WERI-Rb-1 (cell line): ENCODE measurements around the gene MSH5.
A peak's percentile ranks its signal among the peaks of the same experiment; 100 is the strongest.

ENCODE experiments used
- DNase-seq: peaks from one replicate; pipeline ENCODE4 v3.0.0-alpha.2; 2020
- H3K27ac ChIP-seq: fragments of 250-450 bp; sonication (Bioruptor Pico); 2 replicates; pipeline ENCODE4 v1.5.1; 2020; ENCODE audit warnings: mild to moderate bottlenecking, moderate library complexity
- H3K27me3 ChIP-seq: fragments of 250-450 bp; sonication (Bioruptor Pico); 2 replicates; pipeline ENCODE4 v1.5.1; 2021; ENCODE audit warnings: mild to moderate bottlenecking, low read depth, moderate library complexity; ENCODE audit not compliant: insufficient read depth, severe bottlenecking
- H3K36me3 ChIP-seq: fragments of 250-450 bp; sonication (Bioruptor Pico); 2 replicates; pipeline ENCODE4 v1.5.1; 2020; ENCODE audit warnings: mild to moderate bottlenecking, moderate library complexity
- H3K4me3 ChIP-seq: 2 replicates; pipeline ENCODE4 v1.5.1; 2011; ENCODE audit warnings: low read depth, mild to moderate bottlenecking, control low read depth, low read length
- H3K9me3 ChIP-seq: fragments of 250-450 bp; sonication (Bioruptor Pico); 2 replicates; pipeline ENCODE4 v1.5.1; 2021; ENCODE audit warnings: mild to moderate bottlenecking, moderate library complexity; ENCODE audit not compliant: severe bottlenecking
- TF ChIP-seq, protein P1 (sequence below): IDR thresholded peaks from 2 replicates; pipeline ENCODE4 v1.5.1; 2011; ENCODE audit warnings: low read depth, mild to moderate bottlenecking, control low read depth, inconsistent platforms, low read length

Gene MSH5

DNA sequence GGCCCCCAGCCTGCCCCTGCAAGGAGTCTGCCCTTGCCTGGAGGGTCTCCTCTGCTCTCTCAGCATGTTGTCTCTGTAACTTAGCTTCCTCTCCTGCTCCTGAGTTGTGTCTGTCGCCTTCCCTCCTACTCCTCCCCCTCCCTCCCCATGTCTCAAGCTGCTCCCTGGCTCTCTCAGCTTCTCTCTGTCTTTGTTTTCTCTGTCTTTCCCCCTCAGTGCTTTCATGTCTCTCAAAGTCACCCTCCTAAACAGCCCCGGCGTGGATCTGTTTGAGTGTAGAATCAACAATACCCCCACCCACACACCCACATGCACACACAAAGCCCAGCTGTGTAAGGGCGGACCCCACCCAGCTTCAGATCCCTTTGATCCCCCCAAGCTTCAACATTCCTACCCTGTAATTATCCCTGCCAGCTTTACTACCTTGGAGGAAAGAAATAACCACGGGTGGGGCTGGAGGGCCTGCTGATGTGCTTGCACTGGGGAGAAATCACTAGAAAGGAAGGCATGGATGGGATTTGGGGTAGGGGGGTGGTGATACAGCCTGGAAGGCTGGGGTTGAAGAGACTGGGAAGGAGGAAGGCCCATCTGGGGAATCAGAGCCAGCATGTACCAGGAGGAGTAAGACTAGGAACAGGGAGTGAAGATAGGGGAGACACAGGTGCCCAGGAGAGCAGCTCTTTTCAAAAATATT, 25.7 kb upstream of the MSH5 start:
- Histone ChIP-seq H3K27me3 (no peaks in the 10 kb centered on the region), H3K4me3 (no peak overlapping the region), H3K36me3 (no peaks in the 10 kb centered on the region), H3K9me3 (no peaks in the 10 kb centered on the region), H3K27ac (peak overlapping the region; percentile 59)
- DNase-seq: peak; percentile 68
- TF ChIP-seq, protein P1, sequence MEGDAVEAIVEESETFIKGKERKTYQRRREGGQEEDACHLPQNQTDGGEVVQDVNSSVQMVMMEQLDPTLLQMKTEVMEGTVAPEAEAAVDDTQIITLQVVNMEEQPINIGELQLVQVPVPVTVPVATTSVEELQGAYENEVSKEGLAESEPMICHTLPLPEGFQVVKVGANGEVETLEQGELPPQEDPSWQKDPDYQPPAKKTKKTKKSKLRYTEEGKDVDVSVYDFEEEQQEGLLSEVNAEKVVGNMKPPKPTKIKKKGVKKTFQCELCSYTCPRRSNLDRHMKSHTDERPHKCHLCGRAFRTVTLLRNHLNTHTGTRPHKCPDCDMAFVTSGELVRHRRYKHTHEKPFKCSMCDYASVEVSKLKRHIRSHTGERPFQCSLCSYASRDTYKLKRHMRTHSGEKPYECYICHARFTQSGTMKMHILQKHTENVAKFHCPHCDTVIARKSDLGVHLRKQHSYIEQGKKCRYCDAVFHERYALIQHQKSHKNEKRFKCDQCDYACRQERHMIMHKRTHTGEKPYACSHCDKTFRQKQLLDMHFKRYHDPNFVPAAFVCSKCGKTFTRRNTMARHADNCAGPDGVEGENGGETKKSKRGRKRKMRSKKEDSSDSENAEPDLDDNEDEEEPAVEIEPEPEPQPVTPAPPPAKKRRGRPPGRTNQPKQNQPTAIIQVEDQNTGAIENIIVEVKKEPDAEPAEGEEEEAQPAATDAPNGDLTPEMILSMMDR: no peak

DNA sequence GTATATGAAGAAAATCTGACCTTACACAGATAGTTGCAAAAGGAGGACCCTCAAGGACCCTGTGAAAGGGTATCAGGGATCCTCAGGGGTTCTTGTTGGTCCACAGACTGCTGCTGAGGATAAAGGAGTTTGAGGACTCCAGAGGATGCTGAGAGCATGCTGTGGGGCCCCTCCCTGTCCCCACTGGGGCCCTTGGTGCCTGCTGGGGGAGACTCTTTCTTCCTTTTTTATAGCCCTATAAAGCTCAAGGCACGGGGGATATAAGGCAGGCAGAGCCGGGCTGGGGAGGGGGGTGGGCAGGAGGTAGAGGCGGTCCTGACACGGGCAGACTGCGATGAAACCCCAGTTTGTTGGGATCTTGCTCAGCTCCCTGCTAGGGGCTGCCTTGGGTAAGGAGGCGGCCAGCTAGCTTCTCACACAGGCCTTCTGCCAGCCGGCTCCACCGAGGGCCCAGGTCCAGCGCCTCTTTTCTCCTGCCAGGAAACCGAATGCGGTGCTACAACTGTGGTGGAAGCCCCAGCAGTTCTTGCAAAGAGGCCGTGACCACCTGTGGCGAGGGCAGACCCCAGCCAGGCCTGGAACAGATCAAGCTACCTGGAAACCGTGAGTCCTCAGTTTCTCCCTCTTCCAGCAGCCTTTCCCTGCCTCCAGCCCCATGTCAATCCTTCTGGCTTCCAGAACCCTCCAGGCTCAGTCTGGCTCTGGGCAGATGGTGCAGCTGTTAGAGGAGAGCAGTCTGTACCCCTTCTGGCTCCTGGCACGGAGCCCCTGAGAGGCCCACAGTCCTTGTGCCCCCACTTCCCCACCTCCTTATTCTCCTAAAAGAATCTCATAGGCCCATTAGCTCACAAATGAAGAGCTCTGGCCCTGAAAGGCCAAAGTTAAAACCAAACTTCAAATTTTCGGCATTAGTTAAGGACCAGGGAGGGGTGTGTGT, 24.5 kb upstream of the MSH5 start, which contains the start of gene LY6G6D:
Gene LY6G6D (plus strand): TSS at position 327 of the 937 bp plus-strand sequence. CDS start 8 bp downstream, at position 335.
- Histone ChIP-seq H3K4me3 (no peak within 1 kb of the TSS), H3K27me3 (no peaks in the 10 kb centered on the region), H3K36me3 (no peaks in the 10 kb centered on the region), H3K9me3 (no peaks in the 10 kb centered on the region), H3K27ac (peak within 1 kb of the TSS; percentile 59)
- TF ChIP-seq, protein P1: no peak
- DNase-seq: no peak

DNA sequence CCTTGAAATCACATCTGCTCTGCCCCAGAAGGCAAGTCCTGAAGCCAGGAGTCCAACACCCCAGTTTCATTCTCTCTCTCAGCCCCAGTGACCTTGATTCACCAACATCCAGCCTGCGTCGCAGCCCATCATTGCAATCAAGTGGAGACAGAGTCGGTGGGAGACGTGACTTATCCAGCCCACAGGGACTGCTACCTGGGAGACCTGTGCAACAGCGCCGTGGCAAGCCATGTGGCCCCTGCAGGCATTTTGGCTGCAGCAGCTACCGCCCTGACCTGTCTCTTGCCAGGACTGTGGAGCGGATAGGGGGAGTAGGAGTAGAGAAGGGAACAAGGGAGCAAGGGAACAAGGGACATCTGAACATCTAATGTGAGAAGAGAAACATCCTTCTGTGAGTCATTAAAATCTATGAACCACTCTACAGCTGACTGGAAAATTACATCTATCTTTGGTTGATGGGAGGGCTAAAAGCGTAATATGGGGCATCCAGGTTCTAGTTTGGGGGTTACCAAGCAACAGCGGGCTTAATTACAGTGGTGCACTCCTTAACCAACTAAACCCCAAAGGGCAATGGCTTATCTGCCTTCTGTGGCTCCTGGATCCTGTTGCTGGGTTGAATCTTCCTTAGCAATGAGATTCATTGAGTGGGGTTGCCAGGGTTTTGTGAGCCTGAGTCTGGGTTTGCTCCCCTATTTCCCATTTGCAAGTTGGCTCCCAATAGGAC, 22.1 kb upstream of the MSH5 start:
- Histone ChIP-seq H3K4me3 (no peak overlapping the region), H3K27ac (no peak overlapping the region)
- peak; percentile 17 for DNase-seq

DNA sequence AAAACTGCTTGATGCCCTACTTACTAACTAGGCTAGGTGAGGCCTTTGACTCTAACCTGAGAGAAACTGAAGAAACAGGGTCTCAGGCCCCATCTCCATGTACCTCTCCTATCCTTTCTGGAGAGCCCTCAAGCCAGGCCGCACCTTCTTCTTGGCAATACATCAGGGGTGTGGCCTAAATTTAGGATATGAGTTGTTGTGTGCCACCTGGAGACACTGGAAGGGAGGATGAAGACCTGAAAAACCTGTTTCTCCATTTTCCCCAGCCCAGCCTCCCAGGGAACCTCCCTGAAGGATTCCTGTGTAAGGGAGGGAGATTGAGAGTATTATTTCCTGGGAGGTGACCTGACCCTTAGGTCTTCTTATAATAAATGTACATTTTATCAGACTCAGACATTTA, 21.5 kb upstream of the MSH5 start:
- Histone ChIP-seq H3K9me3 (no peaks in the 10 kb centered on the region), H3K36me3 (no peaks in the 10 kb centered on the region), H3K27ac (no peak overlapping the region), H3K27me3 (no peaks in the 10 kb centered on the region), H3K4me3 (no peak overlapping the region)
- no peak for DNase-seq
- TF ChIP-seq, protein P1: no peak

More for the DNA sequence above, 22.1 kb upstream of the MSH5 start:
- no peaks in the 10 kb centered on the region for H3K36me3 ChIP-seq
- no peaks in the 10 kb centered on the region for H3K27me3 ChIP-seq
- TF ChIP-seq, protein P1: no peak
- no peaks in the 10 kb centered on the region for H3K9me3 ChIP-seq

DNA sequence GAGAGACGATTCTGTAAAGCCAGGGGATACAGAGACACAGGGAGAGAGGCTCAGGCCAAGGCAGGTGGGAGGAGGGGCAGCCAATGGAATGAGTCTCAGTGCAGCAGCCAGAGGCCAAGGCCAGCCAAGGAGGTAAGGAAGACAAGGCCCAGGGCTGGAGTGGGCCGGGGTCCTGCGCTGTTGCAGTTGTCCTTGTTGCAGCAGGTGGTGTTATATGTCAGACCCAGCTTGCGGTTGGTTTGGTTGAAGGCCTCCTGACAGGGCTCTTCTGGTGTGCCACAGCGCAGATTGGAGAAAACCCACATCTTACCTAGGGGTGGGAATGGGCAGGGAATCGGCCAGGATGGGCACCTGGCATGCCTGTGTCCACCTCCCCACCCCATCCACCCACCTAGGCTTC, 20.8 kb upstream of the MSH5 start:
- H3K36me3 ChIP-seq: no peaks in the 10 kb centered on the region

More for the DNA sequence above, 20.8 kb upstream of the MSH5 start:
- H3K4me3 ChIP-seq: no peak overlapping the region
- peak; percentile 15 for DNase-seq
- no peaks in the 10 kb centered on the region for H3K27me3 ChIP-seq
- H3K27ac ChIP-seq: no peak overlapping the region
- TF ChIP-seq, protein P1: no peak
- no peaks in the 10 kb centered on the region for H3K9me3 ChIP-seq
